OCI-LY3 (cell line): ENCODE data around the gene PNCK.

Experiments used
- H2AFZ ChIP-seq: fragments of 200-600, 300-600 bp; shearing (Covaris generic); 2 replicates; pipeline ENCODE4 v1.6.0; 2014; ENCODE audit warnings: antibody characterized with exemption, low read depth, low read length
- H3K27ac ChIP-seq: fragments of 200-600, 300-600 bp; sonication (generic); 2 replicates; pipeline ENCODE4 v1.5.1; 2014; ENCODE audit warnings: mild to moderate bottlenecking, low read length, moderate library complexity, mixed read lengths
- H3K27me3 ChIP-seq: fragments of 200-600, 300-600 bp; sonication (generic); 2 replicates; pipeline ENCODE4 v1.6.1; 2014; ENCODE audit warnings: low read depth, low read length, mixed read lengths
- H3K36me3 ChIP-seq: fragments of 200-600, 300-600 bp; sonication (generic); replicated peaks from 2 replicates; pipeline ENCODE3; 2014; ENCODE audit warnings: low read depth, low read length, mixed read lengths
- H3K4me1 ChIP-seq: fragments of 300-600, 200-600 bp; sonication (generic); 2 replicates; pipeline ENCODE4 v1.6.1; 2014; ENCODE audit warnings: low read length, mixed read lengths
- H3K4me2 ChIP-seq: fragments of 200-600, 300-600 bp; sonication (generic); 2 replicates; pipeline ENCODE4 v1.6.1; 2014; ENCODE audit warnings: low read length, mixed read lengths
- H3K4me3 ChIP-seq: fragments of 300-600, 200-600 bp; sonication (generic); 2 replicates; pipeline ENCODE4 v1.5.1; 2014; ENCODE audit warnings: antibody characterized with exemption, mild to moderate bottlenecking, low read length, moderate library complexity
- H3K79me2 ChIP-seq: fragments of 300-600, 200-600 bp; shearing (Covaris generic); 2 replicates; pipeline ENCODE4 v1.6.1; 2014; ENCODE audit warnings: mild to moderate bottlenecking, low read length, mixed read lengths
- H3K9ac ChIP-seq: fragments of 300-600, 200-600 bp; shearing (Covaris generic); 2 replicates; pipeline ENCODE4 v1.6.0; 2014; ENCODE audit warnings: mild to moderate bottlenecking, low read length, moderate library complexity
- H3K9me3 ChIP-seq: fragments of 200-600, 300-600 bp; shearing (Covaris generic); 2 replicates; pipeline ENCODE4 v1.6.1; 2014; ENCODE audit warnings: low read length, mixed read lengths; ENCODE audit not compliant: insufficient read depth
- H4K20me1 ChIP-seq: fragments of 200-600, 300-600 bp; sonication (generic); 2 replicates; pipeline ENCODE4 v1.6.1; 2016; ENCODE audit warnings: low read length, mixed read lengths; ENCODE audit not compliant: insufficient read depth
- EZH2phosphoT487 ChIP-seq: fragments of 200-600 bp; shearing (Covaris generic); IDR thresholded peaks from 2 replicates; pipeline ENCODE4 v1.6.1; 2018; ENCODE audit warnings: antibody characterized with exemption, mixed run types, low read depth
- TF ChIP-seq, protein P1 (sequence below): fragments of 200-600, 300-600 bp; sonication (generic); IDR thresholded peaks from 2 replicates; pipeline ENCODE4 v1.5.1; 2014; ENCODE audit warnings: antibody characterized with exemption, low read length, low read depth

The PNCK gene

DNA sequence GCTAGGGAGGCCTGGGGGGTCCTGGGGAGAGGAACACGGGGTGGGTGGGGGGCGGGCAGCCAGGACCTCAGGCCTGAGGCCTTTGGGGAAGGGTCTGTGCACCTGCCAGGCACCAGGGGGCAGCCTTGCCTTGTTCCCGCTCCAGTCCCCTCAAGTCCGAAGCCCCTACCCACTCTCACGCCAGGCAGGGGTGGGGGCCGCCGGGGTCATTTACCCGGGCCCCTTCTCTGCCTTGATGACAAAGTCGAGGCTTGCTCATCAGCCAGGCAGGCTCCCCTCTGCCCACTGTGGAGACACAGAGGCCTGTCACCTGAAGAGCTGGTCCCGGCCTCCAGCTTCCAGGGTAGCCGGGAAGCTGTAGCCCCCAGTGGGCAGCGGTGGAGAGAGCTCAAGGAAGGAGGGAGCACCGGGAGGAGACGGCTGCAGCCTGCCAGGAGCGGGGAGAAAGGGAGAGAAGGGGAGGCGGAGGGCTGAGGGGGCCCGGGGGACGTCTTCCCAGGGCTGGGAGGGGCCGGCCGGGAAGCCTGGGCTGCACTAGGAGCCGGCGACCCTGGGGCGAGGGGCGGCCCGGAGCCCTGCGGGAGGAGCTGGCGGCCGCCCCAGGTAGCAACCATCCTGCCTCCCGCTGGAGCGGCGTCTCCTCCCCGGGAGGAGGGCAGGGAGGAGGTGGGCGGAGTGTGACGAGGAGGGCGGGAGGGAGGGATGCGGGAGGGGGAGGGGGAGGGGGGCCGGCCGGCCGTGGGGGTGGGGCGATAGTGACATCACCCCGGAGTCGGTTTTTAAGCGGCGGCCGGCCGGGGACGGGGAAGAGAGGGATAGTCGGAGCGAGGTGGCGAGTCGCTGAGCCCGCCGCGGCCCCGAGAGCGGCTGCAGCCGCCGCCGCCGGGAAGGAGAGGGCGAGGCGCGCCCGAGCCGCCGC is 13.8 kb upstream of the PNCK start, which contains the start of gene SLC6A8:
Gene SLC6A8, plus strand, starts transcription at position 806 of the 919 bp plus-strand sequence. CDS start 649 bp downstream, outside the sequence.
- Histone ChIP-seq H3K4me2 (peak within 1 kb of the TSS; percentile 83), H3K27ac (no peak within 1 kb of the TSS), H3K4me3 (peak within 1 kb of the TSS; percentile 82), H3K27me3 (no peaks in the 10 kb centered on the region), H3K9me3 (no peaks in the 10 kb centered on the region), H3K4me1 (no peaks in the 10 kb centered on the region), H2AFZ (peak within 1 kb of the TSS; percentile 74; the same call in 1 of the 2 replicates), H3K9ac (peak within 1 kb of the TSS; percentile 53), H3K36me3 (no peaks in the 10 kb centered on the region), H4K20me1 (no peaks in the 10 kb centered on the region), H3K79me2 (no peaks in the 10 kb centered on the region)
- TF ChIP-seq EZH2phosphoT487 = no peak
- TF ChIP-seq, protein P1, sequence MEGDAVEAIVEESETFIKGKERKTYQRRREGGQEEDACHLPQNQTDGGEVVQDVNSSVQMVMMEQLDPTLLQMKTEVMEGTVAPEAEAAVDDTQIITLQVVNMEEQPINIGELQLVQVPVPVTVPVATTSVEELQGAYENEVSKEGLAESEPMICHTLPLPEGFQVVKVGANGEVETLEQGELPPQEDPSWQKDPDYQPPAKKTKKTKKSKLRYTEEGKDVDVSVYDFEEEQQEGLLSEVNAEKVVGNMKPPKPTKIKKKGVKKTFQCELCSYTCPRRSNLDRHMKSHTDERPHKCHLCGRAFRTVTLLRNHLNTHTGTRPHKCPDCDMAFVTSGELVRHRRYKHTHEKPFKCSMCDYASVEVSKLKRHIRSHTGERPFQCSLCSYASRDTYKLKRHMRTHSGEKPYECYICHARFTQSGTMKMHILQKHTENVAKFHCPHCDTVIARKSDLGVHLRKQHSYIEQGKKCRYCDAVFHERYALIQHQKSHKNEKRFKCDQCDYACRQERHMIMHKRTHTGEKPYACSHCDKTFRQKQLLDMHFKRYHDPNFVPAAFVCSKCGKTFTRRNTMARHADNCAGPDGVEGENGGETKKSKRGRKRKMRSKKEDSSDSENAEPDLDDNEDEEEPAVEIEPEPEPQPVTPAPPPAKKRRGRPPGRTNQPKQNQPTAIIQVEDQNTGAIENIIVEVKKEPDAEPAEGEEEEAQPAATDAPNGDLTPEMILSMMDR = peak; percentile 47

DNA sequence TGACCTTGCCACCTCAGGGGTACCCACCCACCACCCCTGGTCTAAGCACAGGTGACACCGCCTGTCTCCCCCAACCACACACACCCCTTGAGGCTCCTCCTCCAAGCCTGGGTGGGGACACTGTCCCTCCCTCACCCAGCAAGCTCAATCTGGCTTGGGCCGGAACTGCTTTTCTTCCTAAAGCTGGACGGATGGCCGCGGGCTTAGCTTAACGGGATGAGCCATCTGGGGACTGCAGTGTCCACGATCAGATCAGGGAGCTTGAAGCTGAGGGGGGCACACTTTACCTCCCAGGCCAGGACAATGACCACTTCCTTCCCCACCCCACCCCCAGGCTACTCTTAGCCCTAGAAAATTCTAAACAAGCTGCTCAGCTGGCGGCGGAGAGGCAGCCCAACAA is 13.1 kb upstream of the PNCK start:
- H3K27ac ChIP-seq = no peak overlapping the region
- no peak overlapping the region for H3K9ac ChIP-seq
- no peaks in the 10 kb centered on the region for H3K9me3 ChIP-seq
- H3K27me3 ChIP-seq = no peaks in the 10 kb centered on the region
- H4K20me1 ChIP-seq = no peaks in the 10 kb centered on the region
- peak overlapping the region; percentile 82; the same call in 1 of the 2 replicates for H3K4me3 ChIP-seq
- H3K36me3 ChIP-seq = no peaks in the 10 kb centered on the region
- no peaks in the 10 kb centered on the region for H3K4me1 ChIP-seq
- H3K79me2 ChIP-seq = no peaks in the 10 kb centered on the region
- TF ChIP-seq, protein P1 = no peak
- no peak for TF ChIP-seq EZH2phosphoT487
- peak overlapping the region; percentile 83 for H3K4me2 ChIP-seq
- peak overlapping the region; percentile 74; the same call in 1 of the 2 replicates for H2AFZ ChIP-seq

DNA sequence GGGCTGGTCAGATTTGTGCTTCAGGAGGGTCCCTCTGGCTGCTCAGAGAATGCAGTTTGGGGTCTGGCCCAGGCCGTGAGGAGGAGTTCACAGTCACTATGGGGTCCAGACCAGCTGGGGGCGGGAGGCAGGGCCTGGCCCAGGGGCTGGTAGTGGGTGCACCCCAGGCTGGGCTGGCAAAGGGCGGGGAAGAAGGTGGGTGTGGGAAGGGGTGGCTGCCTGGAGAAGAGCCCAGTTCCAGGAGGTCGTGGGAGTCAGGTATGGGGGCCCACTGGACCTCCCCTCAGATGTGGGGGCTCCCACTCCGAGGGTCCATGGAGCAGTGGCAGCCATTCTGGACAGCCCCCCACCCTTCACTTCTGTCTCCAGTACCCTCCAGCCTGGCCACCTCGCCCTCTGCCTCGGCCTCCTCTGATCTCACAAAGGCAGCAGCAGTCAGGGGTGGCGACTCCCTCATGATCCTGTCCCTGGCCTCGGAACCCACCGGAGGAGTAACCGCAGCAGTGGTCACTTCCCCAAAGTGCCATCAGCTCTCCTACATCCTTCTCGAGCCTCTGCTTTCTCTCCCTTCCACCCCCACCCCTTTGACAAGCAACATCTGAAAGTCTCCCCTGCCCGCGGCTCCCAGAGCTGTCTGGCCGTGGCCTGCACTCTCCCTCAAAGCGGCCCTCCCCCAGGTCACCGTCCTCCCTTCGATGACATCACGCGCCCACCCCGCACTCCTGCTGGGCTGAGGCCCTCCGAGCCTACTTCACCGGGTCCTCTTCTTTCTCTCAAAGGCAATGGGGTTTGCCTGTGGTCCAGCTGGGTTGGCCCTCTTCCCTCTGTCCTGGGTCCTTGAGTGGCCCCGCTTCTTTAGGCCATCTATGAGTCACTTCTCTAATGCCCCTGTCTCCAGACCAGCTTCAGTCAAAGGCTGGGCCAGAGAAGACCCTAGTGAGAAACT is 12.4 kb upstream of the PNCK start:
- H3K4me2 ChIP-seq = no peak overlapping the region
- no peak overlapping the region for H3K9ac ChIP-seq
- no peak overlapping the region for H3K27ac ChIP-seq
- no peaks in the 10 kb centered on the region for H3K27me3 ChIP-seq
- no peak overlapping the region for H2AFZ ChIP-seq
- no peak overlapping the region for H3K4me3 ChIP-seq
- H4K20me1 ChIP-seq = no peaks in the 10 kb centered on the region
- H3K36me3 ChIP-seq = no peaks in the 10 kb centered on the region
- TF ChIP-seq EZH2phosphoT487 = no peak
- TF ChIP-seq, protein P1 = no peak
- no peaks in the 10 kb centered on the region for H3K9me3 ChIP-seq
- H3K79me2 ChIP-seq = no peaks in the 10 kb centered on the region
- H3K4me1 ChIP-seq = no peaks in the 10 kb centered on the region

DNA sequence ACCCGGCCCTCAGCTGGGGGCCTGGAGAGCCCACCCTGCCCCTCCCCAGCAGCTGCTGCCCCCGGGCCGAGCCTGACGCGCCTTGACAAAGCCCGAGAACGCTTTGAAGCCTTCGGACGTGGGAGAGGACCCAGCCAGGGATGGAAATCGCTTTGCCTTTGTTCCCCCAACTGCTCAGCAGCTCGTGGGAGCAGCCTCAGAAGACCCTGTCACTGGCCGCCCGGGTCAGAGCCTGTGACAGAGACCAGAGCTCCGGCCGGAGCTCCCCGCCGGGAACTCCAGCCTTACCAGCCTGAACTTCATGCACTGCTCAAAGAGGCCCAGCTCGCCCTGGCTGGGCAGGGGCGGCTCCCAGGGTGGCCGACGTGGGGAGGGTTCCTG is 11.5 kb upstream of the PNCK start:
- no peaks in the 10 kb centered on the region for H4K20me1 ChIP-seq
- no peak overlapping the region for H3K4me3 ChIP-seq
- no peak overlapping the region for H3K9ac ChIP-seq
- TF ChIP-seq, protein P1 = no peak
- no peak for TF ChIP-seq EZH2phosphoT487
- no peaks in the 10 kb centered on the region for H3K4me1 ChIP-seq
- no peaks in the 10 kb centered on the region for H3K36me3 ChIP-seq
- H2AFZ ChIP-seq = no peak overlapping the region
- H3K9me3 ChIP-seq = no peaks in the 10 kb centered on the region
- H3K27me3 ChIP-seq = no peaks in the 10 kb centered on the region
- no peaks in the 10 kb centered on the region for H3K79me2 ChIP-seq
- H3K4me2 ChIP-seq = no peak overlapping the region
- no peak overlapping the region for H3K27ac ChIP-seq
